K562 (cell line): ENCODE results near the gene COX6B2. TPM values are rescaled to one million over a fixed set of nuclear protein-coding genes. Genes with fewer than 3 reads are reported as not detected.

Source experiments
- BRD4 ChIP-seq: fragments of 200-600 bp; sonication (generic); IDR thresholded peaks from 2 replicates; pipeline ENCODE4 v1.6.1; 2017; ENCODE audit warnings: inconsistent platforms
- EHMT2 ChIP-seq: fragments of 450-650 bp; IDR thresholded peaks from 2 replicates; pipeline ENCODE4 v1.6.1; 2018; ENCODE audit warnings: antibody characterized with exemption
- ELF2 ChIP-seq: fragments of 250-450 bp; sonication (Bioruptor Pico); IDR thresholded peaks from 2 replicates; pipeline ENCODE4 v1.5.0; 2021; ENCODE audit warnings: mild to moderate bottlenecking
- HDAC3 ChIP-seq: fragments of 450-650 bp; IDR thresholded peaks from 2 replicates; pipeline ENCODE4 v1.6.1; 2018; ENCODE audit warnings: borderline replicate concordance, mild to moderate bottlenecking, moderate library complexity; ENCODE audit not compliant: partially characterized antibody
- HSF4 ChIP-seq: fragments of 250-450 bp; sonication (Bioruptor Pico); IDR thresholded peaks from 2 replicates; pipeline ENCODE4 v2.1.2; 2022; ENCODE audit warnings: mild to moderate bottlenecking, moderate library complexity, borderline replicate concordance
- JUN ChIP-seq, 2 experiments: sonication (generic) in 1 of 2; formaldehyde crosslinking in 1 of 2; IDR thresholded peaks; 2 replicates each; pipeline versions ENCODE4 v1.6.1 to v1.8.0; 2012 to 2022; ENCODE audit warnings: borderline replicate concordance in 2 of 2, mild to moderate bottlenecking in 2 of 2, improper control_type of control experiment in 1 of 2, low read depth in 1 of 2, low read length in 1 of 2, missing genetic modification reagents in 1 of 2
- JUND ChIP-seq, 2 experiments: IDR thresholded peaks; 2 replicates in 1 of 2; 3 replicates in 1 of 2; pipeline ENCODE4 v1.6.1; 2011; ENCODE audit warnings: borderline replicate concordance in 2 of 2, low read depth in 2 of 2, low read length in 2 of 2, improper control_type of control experiment in 1 of 2, missing biosample characterization in 1 of 2, missing genetic modification characterization in 1 of 2, missing genetic modification reagents in 1 of 2
- NFIC ChIP-seq: fragments of 450-650 bp; IDR thresholded peaks from 2 replicates; pipeline ENCODE4 v1.6.1; 2017; ENCODE audit warnings: mild to moderate bottlenecking, inconsistent platforms
- NFXL1 ChIP-seq: fragments of 450-650 bp; formaldehyde crosslinking; IDR thresholded peaks from 2 replicates; pipeline ENCODE4 v1.4.0; 2021; ENCODE audit warnings: mild to moderate bottlenecking
- PREB ChIP-seq: sonication (generic); formaldehyde crosslinking; IDR thresholded peaks from 2 replicates; pipeline ENCODE4 v1.8.1; 2023; ENCODE audit warnings: mild to moderate bottlenecking, missing genetic modification reagents
- PTTG1 ChIP-seq: fragments of 450-650 bp; IDR thresholded peaks from 2 replicates; pipeline ENCODE4 v1.6.1; 2016; ENCODE audit warnings: low read depth, mild to moderate bottlenecking, missing genetic modification characterization, missing compliant biosample characterization
- RBFOX2 ChIP-seq: fragments of 200-400 bp; formaldehyde crosslinking; IDR thresholded peaks from 2 replicates; pipeline ENCODE4 v1.6.1; 2017; ENCODE audit warnings: low read depth, mild to moderate bottlenecking, low read length, moderate library complexity
- RUNX1 ChIP-seq: sonication (generic); IDR thresholded peaks from 2 replicates; pipeline ENCODE4 v1.6.1; 2016; ENCODE audit warnings: antibody characterized with exemption, low read depth
- SNIP1 ChIP-seq: fragments of 450-650 bp; IDR thresholded peaks from 2 replicates; pipeline ENCODE4 v1.7.1; 2017; ENCODE audit warnings: low read depth, mild to moderate bottlenecking
- ZBTB5 ChIP-seq: fragments of 450-650 bp; IDR thresholded peaks from 2 replicates; pipeline ENCODE4 v1.6.1; 2017; ENCODE audit warnings: antibody characterized with exemption
- ZBTB7A ChIP-seq: IDR thresholded peaks from 2 replicates; pipeline ENCODE4 v1.6.1; 2011; ENCODE audit warnings: low read depth, mild to moderate bottlenecking, low read length, moderate library complexity, borderline replicate concordance; ENCODE audit not compliant: control insufficient read depth
- ZNF584 ChIP-seq: fragments of 200-800 bp; sonication (Bioruptor generic); IDR thresholded peaks from 2 replicates; pipeline ENCODE4 v1.6.1; 2016; ENCODE audit warnings: low read depth, mild to moderate bottlenecking, missing genetic modification characterization, missing compliant biosample characterization
- ZNF695 ChIP-seq: fragments of 450-650 bp; formaldehyde crosslinking; IDR thresholded peaks from 2 replicates; pipeline ENCODE4 v1.4.0; 2020; ENCODE audit warnings: mild to moderate bottlenecking, moderate library complexity
- polyA plus RNA-seq, 8 experiments: library from polyadenylated mRNA; depleted of rRNA in 4 of 8; stranded (reverse) in 5 of 8; unstranded in 3 of 8; fragments of >200 nt; fragmentation: Nextera tagmentation in 2 of 8; fragmentation: Illumina TruSeq in 1 of 8; extraction: Ambion mirVana in 2 of 8; extraction: Trizol in 1 of 8; gene quantifications; 2 replicates each; pipeline versions ENCODE4 v1.2.1 to v1.2.3, GENCODE V29; 2011 to 2014; ENCODE audit warnings: inconsistent platforms in 1 of 8, missing spikeins in 1 of 8
- total RNA-seq, 7 experiments: library from RNA; depleted of rRNA in 6 of 7; stranded (reverse); fragments of >200 nt in 6 of 7; fragmentation: Illumina TruSeq in 2 of 7; extraction: Trizol in 2 of 7; gene quantifications; 2 replicates each; pipeline versions ENCODE4 v1.2.1 to v1.2.3, GENCODE V29; 2011 to 2021; ENCODE audit warnings: low replicate concordance in 1 of 7
- TF ChIP-seq, protein P1 (sequence below): fragments of 450-650 bp; IDR thresholded peaks from 2 replicates; pipeline ENCODE4 v1.6.1; 2016; ENCODE audit warnings: borderline replicate concordance
- TF ChIP-seq, protein P2 (sequence below): fragments of 250-450 bp; sonication (Bioruptor Pico); IDR thresholded peaks from 2 replicates; pipeline ENCODE4 v1.8.0; 2022; ENCODE audit warnings: inconsistent platforms

COX6B2 gene
- total and polyA plus RNA-seq, 9 of the 15 experiments (the other 6 are each of a cell fraction or from before 2014, with no cell fraction given): 0.40 to 2.5 (median 0.83) TPM

GRCh38 chr19:55341595-55342531 lies 12.7 kb downstream of the COX6B2 start (continued):
- no peak for TF ChIP-seq JUN (IDR thresholded peaks at IDR 0.05; ENCODE audit: borderline replicate concordance, low read depth, low read length)
- TF ChIP-seq JUN (CRISPR knock-in tag; IDR thresholded peaks at IDR 0.05; ENCODE audit: borderline replicate concordance): peak; percentile 41; the same call in 1 of the 2 replicates
- TF ChIP-seq ZNF584 (CRISPR knock-in tag): no peak
- no peak for TF ChIP-seq NFXL1 (CRISPR knock-in tag)
- TF ChIP-seq PREB (CRISPR knock-in tag): no peak
- no peak for TF ChIP-seq SNIP1
- TF ChIP-seq RBFOX2: peak; percentile 53
- no peak for TF ChIP-seq BRD4
- no peak for TF ChIP-seq NFIC
- TF ChIP-seq, protein P1, sequence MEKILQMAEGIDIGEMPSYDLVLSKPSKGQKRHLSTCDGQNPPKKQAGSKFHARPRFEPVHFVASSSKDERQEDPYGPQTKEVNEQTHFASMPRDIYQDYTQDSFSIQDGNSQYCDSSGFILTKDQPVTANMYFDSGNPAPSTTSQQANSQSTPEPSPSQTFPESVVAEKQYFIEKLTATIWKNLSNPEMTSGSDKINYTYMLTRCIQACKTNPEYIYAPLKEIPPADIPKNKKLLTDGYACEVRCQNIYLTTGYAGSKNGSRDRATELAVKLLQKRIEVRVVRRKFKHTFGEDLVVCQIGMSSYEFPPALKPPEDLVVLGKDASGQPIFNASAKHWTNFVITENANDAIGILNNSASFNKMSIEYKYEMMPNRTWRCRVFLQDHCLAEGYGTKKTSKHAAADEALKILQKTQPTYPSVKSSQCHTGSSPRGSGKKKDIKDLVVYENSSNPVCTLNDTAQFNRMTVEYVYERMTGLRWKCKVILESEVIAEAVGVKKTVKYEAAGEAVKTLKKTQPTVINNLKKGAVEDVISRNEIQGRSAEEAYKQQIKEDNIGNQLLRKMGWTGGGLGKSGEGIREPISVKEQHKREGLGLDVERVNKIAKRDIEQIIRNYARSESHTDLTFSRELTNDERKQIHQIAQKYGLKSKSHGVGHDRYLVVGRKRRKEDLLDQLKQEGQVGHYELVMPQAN: 0 out of 2 replicates have a peak, but pooled peaks have one; percentile 4
- TF ChIP-seq ZNF695 (CRISPR knock-in tag): no peak
- no peak for TF ChIP-seq ELF2 (CRISPR knock-in tag)
- TF ChIP-seq, protein P2, sequence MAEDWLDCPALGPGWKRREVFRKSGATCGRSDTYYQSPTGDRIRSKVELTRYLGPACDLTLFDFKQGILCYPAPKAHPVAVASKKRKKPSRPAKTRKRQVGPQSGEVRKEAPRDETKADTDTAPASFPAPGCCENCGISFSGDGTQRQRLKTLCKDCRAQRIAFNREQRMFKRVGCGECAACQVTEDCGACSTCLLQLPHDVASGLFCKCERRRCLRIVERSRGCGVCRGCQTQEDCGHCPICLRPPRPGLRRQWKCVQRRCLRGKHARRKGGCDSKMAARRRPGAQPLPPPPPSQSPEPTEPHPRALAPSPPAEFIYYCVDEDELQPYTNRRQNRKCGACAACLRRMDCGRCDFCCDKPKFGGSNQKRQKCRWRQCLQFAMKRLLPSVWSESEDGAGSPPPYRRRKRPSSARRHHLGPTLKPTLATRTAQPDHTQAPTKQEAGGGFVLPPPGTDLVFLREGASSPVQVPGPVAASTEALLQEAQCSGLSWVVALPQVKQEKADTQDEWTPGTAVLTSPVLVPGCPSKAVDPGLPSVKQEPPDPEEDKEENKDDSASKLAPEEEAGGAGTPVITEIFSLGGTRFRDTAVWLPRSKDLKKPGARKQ (CRISPR knock-in tag): no peak
- TF ChIP-seq HSF4 (CRISPR knock-in tag): no peak
- TF ChIP-seq ZBTB5: no peak
- 0 out of 2 replicates have a peak, but pooled peaks have one; percentile 12 for TF ChIP-seq ZBTB7A
- TF ChIP-seq PTTG1 (tag): no peak
- TF ChIP-seq RUNX1: no peak
- TF ChIP-seq EHMT2: no peak
- TF ChIP-seq JUND (IDR thresholded peaks at IDR 0.05; ENCODE audit: borderline replicate concordance, low read depth, low read length): no peak
- no peak for TF ChIP-seq JUND (tag; IDR thresholded peaks at IDR 0.05; ENCODE audit: borderline replicate concordance, low read depth, low read length)
- no peak for TF ChIP-seq HDAC3
